Stimulated activated CD8-positive, alpha-beta memory T cell treated with anti-CD3 and anti-CD28 coated beads, Interleukin-2, amount 100 ng/mL, for 48 hours (primary cell): Measurements from ENCODE around the gene NINJ2.

Source experiments
- DNase-seq, 2 donors: peaks; one replicate each; pipeline ENCODE4 v3.0.0-alpha.2; 2020; ENCODE audit warnings: low read depth in 2 of 2

NINJ2 gene

GRCh38 chr12:673849-674248, 10.6 kb upstream of the NINJ2 start:
- DNase-seq = no peak

GRCh38 chr12:669576-669945, 6.3 kb upstream of the NINJ2 start:
- DNase-seq = no peak

GRCh38 chr12:668090-668481, 4.8 kb upstream of the NINJ2 start:
- DNase-seq = no peak

GRCh38 chr12:666766-667308, 3.6 kb upstream of the NINJ2 start:
- DNase-seq = no peak

GRCh38 chr12:666066-666465, 2.8 kb upstream of the NINJ2 start:
- no peak for DNase-seq

- no peak for DNase-seq
Observed at GRCh38 chr12:664779-665092, 1.5 kb upstream of the NINJ2 start.

GRCh38 chr12:664075-664778, 982 bp upstream of the NINJ2 start:
- DNase-seq = no peak

- DNase-seq = no peak
Observed at GRCh38 chr12:662566-663292, 516 bp downstream of the NINJ2 start.

GRCh38 chr12:661720-662486, 1.3 kb downstream of the NINJ2 start:
- no peak for DNase-seq

GRCh38 chr12:659090-659683, 4.1 kb downstream of the NINJ2 start:
- DNase-seq = no peak

GRCh38 chr12:650983-651382, 12.3 kb downstream of the NINJ2 start:
- no peak for DNase-seq

GRCh38 chr12:647385-648085, 15.7 kb downstream of the NINJ2 start:
- no peak for DNase-seq

GRCh38 chr12:646442-647384, 16.5 kb downstream of the NINJ2 start:
- no peak for DNase-seq

- DNase-seq = no peak
Observed at GRCh38 chr12:645563-646071, 17.6 kb downstream of the NINJ2 start.

- DNase-seq = no peak
Observed at GRCh38 chr12:644818-645552, 18.3 kb downstream of the NINJ2 start.

GRCh38 chr12:644303-644639, 19.0 kb downstream of the NINJ2 start:
- no peak for DNase-seq

- DNase-seq = no peak
Observed at GRCh38 chr12:643475-644302, 19.6 kb downstream of the NINJ2 start.

- DNase-seq = peak; percentile 68 to 75
Observed at GRCh38 chr12:642633-643474, 20.4 kb downstream of the NINJ2 start.
